ENCODE results near the gene NDP.

The NDP gene

GRCh38 chrX:43986083-43986482 is 12.9 kb upstream of the NDP start:
- H3K36me3 Mint-ChIP-seq (ENCODE audit: low read depth) = no peaks in the 10 kb centered on the region
- H3K27me3 Mint-ChIP-seq = no peaks in the 10 kb centered on the region
- no peaks in the 10 kb centered on the region for H3K9me3 Mint-ChIP-seq
- intact Hi-C loops (cut with micrococcal nuclease) = no loop called here
- peak overlapping the region; percentile 25 for H3K27ac Mint-ChIP-seq
- peaks cover 26% of the 10 kb centered on the region for H3K4me1 Mint-ChIP-seq (ENCODE audit: low read depth)
- no peak overlapping the region for H3K4me3 Mint-ChIP-seq

- intact Hi-C loops (cut with micrococcal nuclease) = no loop called here
- Mint-ChIP-seq H3K9me3 (no peaks in the 10 kb centered on the region), H3K4me1 (ENCODE audit: low read depth) (peaks cover 26% of the 10 kb centered on the region), H3K27ac (peak overlapping the region; percentile 33), H3K27me3 (no peaks in the 10 kb centered on the region), H3K4me3 (no peak overlapping the region), H3K36me3 (ENCODE audit: low read depth) (no peaks in the 10 kb centered on the region)
These were observed 12.3 kb upstream of the NDP start for GRCh38 chrX:43985511-43985910.

- Mint-ChIP-seq H3K4me1 (ENCODE audit: low read depth) (peaks cover 34% of the 10 kb centered on the region), H3K27ac (peak overlapping the region; percentile 20), H3K36me3 (ENCODE audit: low read depth) (no peaks in the 10 kb centered on the region), H3K27me3 (peaks cover 2% of the 10 kb centered on the region), H3K9me3 (peaks cover 9% of the 10 kb centered on the region), H3K4me3 (no peak overlapping the region)
- intact Hi-C loops (cut with micrococcal nuclease) = no loop called here
These were observed 5.0 kb upstream of the NDP start for GRCh38 chrX:43978226-43978625.

GRCh38 chrX:43976205-43976604 is 3.0 kb upstream of the NDP start:
- intact Hi-C loops (cut with micrococcal nuclease) = no loop called here
- Mint-ChIP-seq H3K27ac (no peak overlapping the region), H3K27me3 (peaks cover 4% of the 10 kb centered on the region), H3K36me3 (ENCODE audit: low read depth) (no peaks in the 10 kb centered on the region), H3K4me3 (no peak overlapping the region), H3K4me1 (ENCODE audit: low read depth) (peaks cover 43% of the 10 kb centered on the region), H3K9me3 (peaks cover 9% of the 10 kb centered on the region)

- Mint-ChIP-seq H3K4me3 (no peak overlapping the region), H3K27ac (no peak overlapping the region), H3K36me3 (ENCODE audit: low read depth) (no peaks in the 10 kb centered on the region), H3K27me3 (peaks cover 4% of the 10 kb centered on the region), H3K4me1 (ENCODE audit: low read depth) (peaks cover 39% of the 10 kb centered on the region), H3K9me3 (peaks cover 9% of the 10 kb centered on the region)
- intact Hi-C loops (cut with micrococcal nuclease) = no loop called here
These were observed 2.6 kb upstream of the NDP start for GRCh38 chrX:43975796-43976195.

- H3K27ac Mint-ChIP-seq = peak overlapping the region; percentile 32
- peaks cover 4% of the 10 kb centered on the region for H3K27me3 Mint-ChIP-seq
- H3K36me3 Mint-ChIP-seq (ENCODE audit: low read depth) = no peaks in the 10 kb centered on the region
- intact Hi-C loops (cut with micrococcal nuclease) = loop anchor here (5.0 kb wide), 2 partner anchors 37 to 52 kb away; no protein-coding TSS in a partner anchor
- H3K4me1 Mint-ChIP-seq (ENCODE audit: low read depth) = peaks cover 40% of the 10 kb centered on the region
- no peak overlapping the region for H3K4me3 Mint-ChIP-seq
- H3K9me3 Mint-ChIP-seq = peaks cover 9% of the 10 kb centered on the region
These were observed 1.7 kb upstream of the NDP start for GRCh38 chrX:43974741-43975465.

GRCh38 chrX:43974100-43974475 is 898 bp upstream of the NDP start:
- H3K4me1 Mint-ChIP-seq (ENCODE audit: low read depth) = peaks cover 41% of the 10 kb centered on the region
- intact Hi-C loops (cut with micrococcal nuclease) = loop anchor here (5.0 kb wide), 2 partner anchors 38 to 53 kb away; no protein-coding TSS in a partner anchor

GRCh38 chrX:43971966-43972961 is 926 bp downstream of the NDP start:
- peaks cover 33% of the 10 kb centered on the region for H3K4me1 Mint-ChIP-seq (ENCODE audit: low read depth)
- H3K4me3 Mint-ChIP-seq = no peak overlapping the region
- peaks cover 4% of the 10 kb centered on the region for H3K27me3 Mint-ChIP-seq
- intact Hi-C loops (cut with micrococcal nuclease) = loop anchor here (5.0 kb wide), 2 partner anchors 40 to 55 kb away; no protein-coding TSS in a partner anchor
- peaks cover under 1% of the 10 kb centered on the region for H3K9me3 Mint-ChIP-seq
- no peak overlapping the region for H3K27ac Mint-ChIP-seq
- no peaks in the 10 kb centered on the region for H3K36me3 Mint-ChIP-seq (ENCODE audit: low read depth)

More at GRCh38 chrX:43974100-43974475, 898 bp upstream of the NDP start:
- Mint-ChIP-seq H3K4me3 (peak overlapping the region; percentile 74), H3K36me3 (ENCODE audit: low read depth) (no peaks in the 10 kb centered on the region), H3K27ac (peak overlapping the region; percentile 78), H3K9me3 (peaks cover 9% of the 10 kb centered on the region), H3K27me3 (peaks cover 4% of the 10 kb centered on the region)

- Mint-ChIP-seq H3K4me3 (no peak overlapping the region), H3K4me1 (ENCODE audit: low read depth) (peaks cover 25% of the 10 kb centered on the region), H3K9me3 (no peaks in the 10 kb centered on the region), H3K36me3 (ENCODE audit: low read depth) (no peaks in the 10 kb centered on the region), H3K27ac (no peak overlapping the region), H3K27me3 (peaks cover 4% of the 10 kb centered on the region)
- intact Hi-C loops (cut with micrococcal nuclease) = loop anchor here (5.0 kb wide), 2 partner anchors 42 to 57 kb away; no protein-coding TSS in a partner anchor
These were observed 2.7 kb downstream of the NDP start for GRCh38 chrX:43970528-43970927.

GRCh38 chrX:43969504-43970501 is 3.4 kb downstream of the NDP start:
- intact Hi-C loops (cut with micrococcal nuclease) = loop anchor here (5.0 kb wide), 2 partner anchors 42 to 57 kb away; no protein-coding TSS in a partner anchor
- Mint-ChIP-seq H3K27me3 (peaks cover 4% of the 10 kb centered on the region), H3K9me3 (no peaks in the 10 kb centered on the region), H3K4me3 (no peak overlapping the region), H3K36me3 (ENCODE audit: low read depth) (no peaks in the 10 kb centered on the region), H3K4me1 (ENCODE audit: low read depth) (peaks cover 21% of the 10 kb centered on the region), H3K27ac (no peak overlapping the region)

- intact Hi-C loops (cut with micrococcal nuclease) = no loop called here
- Mint-ChIP-seq H3K4me1 (ENCODE audit: low read depth) (peaks cover 17% of the 10 kb centered on the region), H3K9me3 (no peaks in the 10 kb centered on the region), H3K36me3 (ENCODE audit: low read depth) (no peaks in the 10 kb centered on the region), H3K27ac (no peak overlapping the region), H3K4me3 (no peak overlapping the region), H3K27me3 (peaks cover 3% of the 10 kb centered on the region)
These were observed 4.8 kb downstream of the NDP start for GRCh38 chrX:43968359-43968781.

GRCh38 chrX:43964936-43965335 is 8.3 kb downstream of the NDP start:
- peaks cover 8% of the 10 kb centered on the region for H3K9me3 Mint-ChIP-seq
- no peaks in the 10 kb centered on the region for H3K27me3 Mint-ChIP-seq
- no peak overlapping the region for H3K27ac Mint-ChIP-seq
- intact Hi-C loops (cut with micrococcal nuclease) = loop anchor here (5.0 kb wide), 1 partner anchor 982 kb away; no protein-coding TSS in a partner anchor
- no peaks in the 10 kb centered on the region for H3K36me3 Mint-ChIP-seq (ENCODE audit: low read depth)
- H3K4me1 Mint-ChIP-seq (ENCODE audit: low read depth) = peaks cover 6% of the 10 kb centered on the region
- H3K4me3 Mint-ChIP-seq = no peak overlapping the region

GRCh38 chrX:43963726-43964125 is 9.5 kb downstream of the NDP start:
- intact Hi-C loops (cut with micrococcal nuclease) = loop anchor here (5.0 kb wide), 1 partner anchor 984 kb away; no protein-coding TSS in a partner anchor
- H3K36me3 Mint-ChIP-seq (ENCODE audit: low read depth) = no peaks in the 10 kb centered on the region
- H3K9me3 Mint-ChIP-seq = peaks cover 8% of the 10 kb centered on the region
- no peaks in the 10 kb centered on the region for H3K27me3 Mint-ChIP-seq
- no peak overlapping the region for H3K4me3 Mint-ChIP-seq
- H3K27ac Mint-ChIP-seq = no peak overlapping the region
- peaks cover 6% of the 10 kb centered on the region for H3K4me1 Mint-ChIP-seq (ENCODE audit: low read depth)
